Heart left ventricle (tissue), 16 donors: ENCODE data around the gene TREH. TPM values are rescaled to one million over a fixed set of nuclear protein-coding genes. Genes with fewer than 3 reads are reported as not detected.
"Not testable (repeated sequence)": the region's sequence is repeated elsewhere in the genome, so short reads cannot be mapped to it uniquely, and the experiment has no call there.

Source experiments
- ATAC-seq, 4 donors: fragments of 200-7000 bp; cut with Tn5 transposase; one replicate each; pipeline ENCODE4 v1.9.1; 2020 to 2022; ENCODE audit warnings: moderate library complexity in 4 of 4, mild to moderate bottlenecking in 3 of 4, moderate number of reproducible peaks in 1 of 4
- DNase-seq, 5 donors: peaks; one replicate each; pipeline ENCODE4 v3.0.0-alpha.2; 2020
- H3K27ac ChIP-seq, 12 donors: fragments of 200-600 bp; sonication (generic) in 4 of 12; one replicate each; pipeline versions ENCODE4 v1.5.0 to v1.8.0; 2016 to 2022; ENCODE audit warnings: mild to moderate bottlenecking in 2 of 12
- H3K27me3 ChIP-seq, 9 donors: fragments of 200-600 bp; sonication (generic) in 2 of 9; one replicate each; pipeline versions ENCODE4 v1.5.1 to v1.8.0; 2016 to 2022; ENCODE audit warnings: mild to moderate bottlenecking in 3 of 9
- H3K36me3 ChIP-seq, 9 donors: fragments of 200-600 bp; sonication (generic) in 2 of 9; one replicate each; pipeline versions ENCODE4 v1.5.0 to v1.8.0; 2018 to 2022; ENCODE audit warnings: mild to moderate bottlenecking in 2 of 9
- H3K4me1 ChIP-seq, 12 donors: fragments of 200-600 bp; sonication (generic) in 4 of 12; one replicate each; pipeline versions ENCODE4 v1.5.0 to v1.8.0; 2016 to 2022; ENCODE audit warnings: mild to moderate bottlenecking in 3 of 12
- H3K4me3 ChIP-seq, 12 donors: fragments of 200-600 bp; sonication (generic) in 4 of 12; one replicate each; pipeline versions ENCODE4 v1.5.0 to v1.8.0; 2017 to 2022; ENCODE audit warnings: mild to moderate bottlenecking in 9 of 12, moderate library complexity in 4 of 12
- H3K9me3 ChIP-seq, 12 donors: fragments of 200-600 bp; sonication (generic) in 4 of 12; one replicate each; pipeline versions ENCODE4 v1.5.0 to v1.8.0; 2016 to 2022; ENCODE audit warnings: mild to moderate bottlenecking in 1 of 12
- CTCF ChIP-seq, 12 donors: fragments of 200-600 bp; sonication (generic) in 4 of 12; IDR thresholded peaks; one replicate each; pipeline versions ENCODE4 v1.5.0 to v1.8.0; 2018 to 2022; ENCODE audit warnings: antibody characterized with exemption in 12 of 12, mild to moderate bottlenecking in 5 of 12
- POLR2A ChIP-seq, 2 donors: fragments of 450-650 bp; IDR thresholded peaks; one replicate each; pipeline ENCODE4 v1.6.1; 2017; ENCODE audit warnings: antibody characterized with exemption in 2 of 2, mild to moderate bottlenecking in 2 of 2, moderate library complexity in 2 of 2
- WGBS, 4 donors: extraction: QIAGEN DNeasy Blood & Tissue Kit in 2 of 4; methylation state at CpG; one replicate each; pipeline versions ENCODE4 v1.1.5 to v1.1.7; 2013 to 2018; 5-methylcytosine and 5-hydroxymethylcytosine counted together
- intact Hi-C, 10 donors: fragments of 100-400 bp; cut with DNase I; formaldehyde crosslinking; loops; one replicate each; pipeline versions ENCODE4 v1.11.1 to v1.14.2; 2022
- polyA plus RNA-seq, 2 donors: library from polyadenylated mRNA; stranded (reverse); fragments of 200-250 nt; gene quantifications; one replicate each; pipeline ENCODE4 v1.2.3, GENCODE V29; 2013
- total RNA-seq, 9 donors: library from RNA; depleted of rRNA in 2 of 9; stranded (reverse); fragments of >200 nt in 2 of 9; fragmentation: NEBNext Ultra II Directional in 3 of 9; extraction: Animal tissue kit (Norgen Biotek cat#: 25700) in 3 of 9; gene quantifications; one replicate each; pipeline versions ENCODE4 v1.1.0 to v1.2.4, GENCODE V29; 2016 to 2023
- donor health status: ischemic (EF 13 %, LVEDD 7.1; RV severe dilation, severe dysfunction).
- donor health status: healthy with polysubstance abuse.
- donor health status: DM: no; HTN: yes; CAD: no.
- donor health status: DM: no; HTN: no; CAD: no.
- donor health status: ischemic (EF 25% LVEDD 6.9; RV normal size, moderate dysfunction).
- donor health status: ischemic (EF 25% LVEDD 5.7; RV mildly dilated, moderate dysfunction).
- donor health status: healthy.
- donor health status: DM: yes; HTN: yes; CAD: no.
- donor health status: ischemic (EF 35%, LVEDD 5.7; RV mildly dilated, moderate dysfunction).
- donor health status: nonischemic (EF 11% LVEDD 7.7; RV severe dilation, severe dysfunction).
- donor health status: DM: yes; HTN: yes; CAD: no.
- donor health status: PGD.
- donor health status: ischemic (EF 29% LVEDD 5.4; RV normal size, mild dysfunction).
- donor health status: nonischemic (EF 23%, LVEDD 6.1; RV moderate dilation, normal function).

The TREH gene
- total and polyA plus RNA-seq, 11 donors = 0.17 to 1.7 TPM; not detected in 9

GRCh38 chr11:118684187-118684586 lies 4.7 kb upstream of the TREH start:
- H3K36me3 ChIP-seq = no peaks in the 10 kb centered on the region
- peaks cover 0 to 1% (median under 1%) of the 10 kb centered on the region in 12 donors for H3K4me1 ChIP-seq
- H3K9me3 ChIP-seq = no peaks in the 10 kb centered on the region
- DNase-seq = no peak
- TF ChIP-seq CTCF (IDR thresholded peaks at IDR 0.05) = no peak
- TF ChIP-seq POLR2A (IDR thresholded peaks at IDR 0.05) = no peak
- 85 to 94% (median 89%) methylated on average over 2 of the region's 2 CpGs for WGBS, 4 donors
- ATAC-seq = no peak
- H3K4me3 ChIP-seq = no peak overlapping the region
- no peak overlapping the region for H3K27ac ChIP-seq
- no peaks in the 10 kb centered on the region for H3K27me3 ChIP-seq
- intact Hi-C loops = no loop called here

- intact Hi-C loops = not testable (repeated sequence)
- WGBS, 4 donors = 77 to 81% (median 79%) methylated on average over 6 of the region's 6 CpGs
These were observed 3.5 kb upstream of the TREH start for GRCh38 chr11:118682939-118683338.

GRCh38 chr11:118682372-118682771 lies 2.9 kb upstream of the TREH start:
- H3K9me3 ChIP-seq = no peaks in the 10 kb centered on the region
- TF ChIP-seq CTCF (IDR thresholded peaks at IDR 0.05) (no peak), POLR2A (IDR thresholded peaks at IDR 0.05) (no peak)
- WGBS, 4 donors = 93 to 100% (median 100%) methylated on average over 1 of the region's 1 CpG
- peaks cover 0 to 4% (median 0%) of the 10 kb centered on the region in 12 donors for H3K4me1 ChIP-seq
- no peak for ATAC-seq
- no peak overlapping the region for H3K27ac ChIP-seq
- H3K27me3 ChIP-seq = no peaks in the 10 kb centered on the region
- DNase-seq = no peak
- H3K36me3 ChIP-seq = no peaks in the 10 kb centered on the region
- H3K4me3 ChIP-seq = no peak overlapping the region
- intact Hi-C loops = no loop called here

More at GRCh38 chr11:118682939-118683338, 3.5 kb upstream of the TREH start:
- DNase-seq, H3K27me3 ChIP-seq, H3K9me3 ChIP-seq, ATAC-seq, H3K27ac ChIP-seq, H3K36me3 ChIP-seq, H3K4me1 ChIP-seq, H3K4me3 ChIP-seq: not testable (repeated sequence)

GRCh38 chr11:118678908-118679307 lies 542 bp downstream of the TREH start:
- 35 to 70% (median 46%) methylated on average over 5 to 11 of the region's 11 CpGs for WGBS, 4 donors
- DNase-seq = peak in 2 of 5 donors; percentile 41 to 65
- TF ChIP-seq CTCF (IDR thresholded peaks at IDR 0.05) = peak in 5 of 12 donors; percentile 8 to 34 (median 23)
- H3K9me3 ChIP-seq, H3K27me3 ChIP-seq, intact Hi-C loops, H3K27ac ChIP-seq, H3K4me3 ChIP-seq, H3K4me1 ChIP-seq, H3K36me3 ChIP-seq: not testable (repeated sequence)
- peak; percentile 40 to 75 (median 64) for ATAC-seq

GRCh38 chr11:118677977-118678376 lies 1.5 kb downstream of the TREH start:
- WGBS, 4 donors = 96 to 98% (median 97%) methylated on average over 6 of the region's 6 CpGs

More at GRCh38 chr11:118677977-118678376, 1.5 kb downstream of the TREH start:
- intact Hi-C loops = no loop called here
- ATAC-seq (peak in 1 of 4 donors; percentile 12), DNase-seq (no peak)
- Histone ChIP-seq H3K27me3 (no peaks in the 10 kb centered on the region), H3K27ac (no peak overlapping the region), H3K36me3 (no peaks in the 10 kb centered on the region), H3K9me3 (no peaks in the 10 kb centered on the region), H3K4me3 (no peak overlapping the region), H3K4me1 (peaks cover 0 to 4% (median 0%) of the 10 kb centered on the region in 12 donors)
- TF ChIP-seq POLR2A (IDR thresholded peaks at IDR 0.05) = no peak
- no peak for TF ChIP-seq CTCF (IDR thresholded peaks at IDR 0.05)
